Measurements from ENCODE around the gene FMO4.

- TF ChIP-seq, protein P1, sequence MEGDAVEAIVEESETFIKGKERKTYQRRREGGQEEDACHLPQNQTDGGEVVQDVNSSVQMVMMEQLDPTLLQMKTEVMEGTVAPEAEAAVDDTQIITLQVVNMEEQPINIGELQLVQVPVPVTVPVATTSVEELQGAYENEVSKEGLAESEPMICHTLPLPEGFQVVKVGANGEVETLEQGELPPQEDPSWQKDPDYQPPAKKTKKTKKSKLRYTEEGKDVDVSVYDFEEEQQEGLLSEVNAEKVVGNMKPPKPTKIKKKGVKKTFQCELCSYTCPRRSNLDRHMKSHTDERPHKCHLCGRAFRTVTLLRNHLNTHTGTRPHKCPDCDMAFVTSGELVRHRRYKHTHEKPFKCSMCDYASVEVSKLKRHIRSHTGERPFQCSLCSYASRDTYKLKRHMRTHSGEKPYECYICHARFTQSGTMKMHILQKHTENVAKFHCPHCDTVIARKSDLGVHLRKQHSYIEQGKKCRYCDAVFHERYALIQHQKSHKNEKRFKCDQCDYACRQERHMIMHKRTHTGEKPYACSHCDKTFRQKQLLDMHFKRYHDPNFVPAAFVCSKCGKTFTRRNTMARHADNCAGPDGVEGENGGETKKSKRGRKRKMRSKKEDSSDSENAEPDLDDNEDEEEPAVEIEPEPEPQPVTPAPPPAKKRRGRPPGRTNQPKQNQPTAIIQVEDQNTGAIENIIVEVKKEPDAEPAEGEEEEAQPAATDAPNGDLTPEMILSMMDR (IDR thresholded peaks at IDR 0.05): no peak
- no peak for TF ChIP-seq ZFX (IDR thresholded peaks at IDR 0.05; ENCODE audit: borderline replicate concordance)
Observed at GRCh38 chr1:171310661-171311087, 3.3 kb upstream of the FMO4 start.
